Liver (tissue), 9 donors: Measurements from ENCODE around the gene SH3BGRL3. TPM values are rescaled to one million over a fixed set of nuclear protein-coding genes. Genes with fewer than 3 reads are reported as not detected.

Source experiments
- DNase-seq: peaks from one replicate; pipeline ENCODE4 v3.0.0-alpha.2; 2017; ENCODE audit warnings: low spot score
- H3K27ac ChIP-seq, 2 donors: one replicate each; pipeline ENCODE4 v1.7.0; 2013; ENCODE audit warnings: inconsistent platforms in 2 of 2, low read length in 2 of 2, control low read depth in 1 of 2, low read depth in 1 of 2, mild to moderate bottlenecking in 1 of 2
- H3K27me3 ChIP-seq, 4 donors: one replicate each; pipeline versions ENCODE4 v1.6.1 to v1.7.0; 2013; ENCODE audit warnings: low read length in 3 of 4, inconsistent platforms in 1 of 4, mild to moderate bottlenecking in 1 of 4, moderate library complexity in 1 of 4; ENCODE audit not compliant: control insufficient read depth in 4 of 4, insufficient read depth in 4 of 4
- H3K36me3 ChIP-seq, 4 donors: one replicate each; pipeline versions ENCODE4 v1.6.1 to v1.7.0; 2013; ENCODE audit warnings: low read length in 3 of 4, mild to moderate bottlenecking in 3 of 4, low read depth in 1 of 4, moderate library complexity in 1 of 4; ENCODE audit not compliant: control insufficient read depth in 4 of 4, insufficient read depth in 3 of 4
- H3K4me1 ChIP-seq, 4 donors: one replicate each; pipeline versions ENCODE4 v1.6.1 to v1.7.0; 2013; ENCODE audit warnings: low read length in 3 of 4, mild to moderate bottlenecking in 3 of 4, moderate library complexity in 1 of 4; ENCODE audit not compliant: control insufficient read depth in 4 of 4, insufficient read depth in 4 of 4
- H3K4me3 ChIP-seq, 3 donors: one replicate each; pipeline versions ENCODE4 v1.6.1 to v1.7.0; 2013; ENCODE audit warnings: low read length in 3 of 3, control low read depth in 1 of 3, low read depth in 1 of 3, mild to moderate bottlenecking in 1 of 3
- H3K9ac ChIP-seq, 2 donors: one replicate each; pipeline ENCODE4 v1.7.0; 2013; ENCODE audit warnings: low read length in 2 of 2, mild to moderate bottlenecking in 2 of 2, moderate library complexity in 2 of 2, control low read depth in 1 of 2, low read depth in 1 of 2
- H3K9me3 ChIP-seq, 4 donors: one replicate each; pipeline versions ENCODE4 v1.6.1 to v1.7.0; 2013; ENCODE audit warnings: low read length in 3 of 4; ENCODE audit not compliant: control insufficient read depth in 4 of 4
- ATF3 ChIP-seq: IDR thresholded peaks from 2 replicates; pipeline ENCODE4 v1.6.1; 2016; ENCODE audit warnings: antibody characterized with exemption
- CTCF ChIP-seq: fragments of 150-350 bp; IDR thresholded peaks from 2 replicates; pipeline ENCODE4 v1.5.1; 2017; ENCODE audit warnings: improper control_type of control experiment, low read depth, low read length; ENCODE audit not compliant: missing input control
- EGR1 ChIP-seq, 2 donors: IDR thresholded peaks; 2 replicates each; pipeline ENCODE4 v1.6.1; 2016 to 2018; ENCODE audit warnings: antibody characterized with exemption in 2 of 2, low read depth in 2 of 2
- FOXA1 ChIP-seq: IDR thresholded peaks from 2 replicates; pipeline ENCODE4 v1.6.1; 2016; ENCODE audit warnings: antibody characterized with exemption
- FOXA2 ChIP-seq: IDR thresholded peaks from 2 replicates; pipeline ENCODE4 v1.6.1; 2016; ENCODE audit warnings: antibody characterized with exemption
- HNF4G ChIP-seq: IDR thresholded peaks from 2 replicates; pipeline ENCODE4 v1.6.1; 2016; ENCODE audit warnings: antibody characterized with exemption
- MAX ChIP-seq: IDR thresholded peaks from 2 replicates; pipeline ENCODE4 v1.6.1; 2016; ENCODE audit warnings: antibody characterized with exemption
- NR2F2 ChIP-seq: IDR thresholded peaks from 2 replicates; pipeline ENCODE4 v1.6.1; 2016; ENCODE audit warnings: antibody characterized with exemption
- RAD21 ChIP-seq, 2 donors: IDR thresholded peaks; 2 replicates each; pipeline ENCODE4 v1.6.1; 2016; ENCODE audit warnings: antibody characterized with exemption in 2 of 2, mild to moderate bottlenecking in 2 of 2
- RXRA ChIP-seq, 2 donors: IDR thresholded peaks; 2 replicates each; pipeline ENCODE4 v1.6.1; 2017 to 2018; ENCODE audit warnings: antibody characterized with exemption in 2 of 2, mild to moderate bottlenecking in 1 of 2
- SP1 ChIP-seq: IDR thresholded peaks from 2 replicates; pipeline ENCODE4 v1.6.1; 2018; ENCODE audit warnings: antibody characterized with exemption, mild to moderate bottlenecking
- TAF1 ChIP-seq: conservative IDR thresholded peaks from 2 replicates; pipeline ENCODE4 v1.6.1; 2016; ENCODE audit warnings: antibody characterized with exemption, mild to moderate bottlenecking
- YY1 ChIP-seq: IDR thresholded peaks from 2 replicates; pipeline ENCODE4 v1.6.1; 2016; ENCODE audit warnings: antibody characterized with exemption, mild to moderate bottlenecking
- WGBS: extraction: QIAGEN DNeasy Blood & Tissue Kit; methylation state at CpG from one replicate; pipeline ENCODE4 v1.1.7; 2013; 5-methylcytosine and 5-hydroxymethylcytosine counted together
- polyA plus RNA-seq, 2 donors: library from polyadenylated mRNA; stranded (reverse) in 1 of 2; unstranded in 1 of 2; fragments of 200-250 nt in 1 of 2; fragments of >200 nt in 1 of 2; fragmentation: Nextera tagmentation in 1 of 2; extraction: Ambion mirVana in 1 of 2; gene quantifications; one replicate each; pipeline versions ENCODE4 v1.2.1 to v1.2.3, GENCODE V29; 2013 to 2015
- total RNA-seq, 2 donors: library from RNA; depleted of rRNA; stranded (reverse); fragments of >200 nt; gene quantifications; one replicate each; pipeline ENCODE4 v1.2.3, GENCODE V29; 2014
- TF ChIP-seq, protein P1 (sequence below): IDR thresholded peaks from 2 replicates; pipeline ENCODE4 v1.6.1; 2016; ENCODE audit warnings: antibody characterized with exemption, mild to moderate bottlenecking
- donor health status: healthy.
- donor health status: healthy.
- donor health status: healthy.
- donor health status: healthy.
- donor health status: healthy.

Gene SH3BGRL3
- total and polyA plus RNA-seq, 4 donors, result 4.5 to 93.2 (median 23.0) TPM

DNA sequence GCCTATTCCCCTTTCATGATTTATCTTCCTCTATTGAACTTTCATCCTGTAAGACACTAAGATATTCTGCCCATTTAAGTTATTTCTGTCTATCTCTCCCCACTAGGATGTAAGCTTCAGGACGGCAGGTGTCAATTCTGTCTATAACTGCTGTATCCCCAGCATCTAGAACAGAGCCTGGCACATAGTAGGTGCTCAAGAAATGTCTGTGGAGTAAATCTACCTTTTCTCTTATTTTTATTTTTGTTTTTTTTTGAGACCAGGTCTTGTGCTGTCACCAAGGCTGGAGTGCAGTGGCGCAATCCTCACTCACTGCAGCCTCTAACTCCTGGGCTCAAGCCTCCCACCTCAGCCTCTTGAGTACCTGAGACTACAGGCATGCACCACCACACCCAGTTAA, 43.5 kb downstream of the SH3BGRL3 start:
- Histone ChIP-seq H3K9ac (no peak overlapping the region), H3K9me3 (no peaks in the 10 kb centered on the region), H3K27ac (no peak overlapping the region), H3K36me3 (no peaks in the 10 kb centered on the region), H3K27me3 (no peaks in the 10 kb centered on the region), H3K4me1 (peaks cover 0 to 5% (median 0%) of the 10 kb centered on the region in 4 donors), H3K4me3 (no peak overlapping the region)
- no peak for TF ChIP-seq FOXA2
- DNase-seq, result no peak
- 96% methylated on average over 2 of the region's 2 CpGs for WGBS

GRCh38 chr1:26324550-26324949, 44.7 kb downstream of the SH3BGRL3 start:
- Histone ChIP-seq H3K27ac (no peak overlapping the region), H3K9me3 (no peaks in the 10 kb centered on the region), H3K36me3 (no peaks in the 10 kb centered on the region), H3K4me3 (no peak overlapping the region), H3K27me3 (no peaks in the 10 kb centered on the region), H3K9ac (no peak overlapping the region), H3K4me1 (peaks cover 0 to 5% (median 0%) of the 10 kb centered on the region in 4 donors)
- DNase-seq, result no peak
- 81% methylated on average over 3 of the region's 3 CpGs for WGBS
- TF ChIP-seq HNF4G (no peak), FOXA1 (no peak)

- no peak for DNase-seq
- no peak overlapping the region for H3K27ac ChIP-seq
- no peaks in the 10 kb centered on the region for H3K4me1 ChIP-seq
- TF ChIP-seq SP1, result no peak
- no peak for TF ChIP-seq TAF1
- TF ChIP-seq, protein P1, sequence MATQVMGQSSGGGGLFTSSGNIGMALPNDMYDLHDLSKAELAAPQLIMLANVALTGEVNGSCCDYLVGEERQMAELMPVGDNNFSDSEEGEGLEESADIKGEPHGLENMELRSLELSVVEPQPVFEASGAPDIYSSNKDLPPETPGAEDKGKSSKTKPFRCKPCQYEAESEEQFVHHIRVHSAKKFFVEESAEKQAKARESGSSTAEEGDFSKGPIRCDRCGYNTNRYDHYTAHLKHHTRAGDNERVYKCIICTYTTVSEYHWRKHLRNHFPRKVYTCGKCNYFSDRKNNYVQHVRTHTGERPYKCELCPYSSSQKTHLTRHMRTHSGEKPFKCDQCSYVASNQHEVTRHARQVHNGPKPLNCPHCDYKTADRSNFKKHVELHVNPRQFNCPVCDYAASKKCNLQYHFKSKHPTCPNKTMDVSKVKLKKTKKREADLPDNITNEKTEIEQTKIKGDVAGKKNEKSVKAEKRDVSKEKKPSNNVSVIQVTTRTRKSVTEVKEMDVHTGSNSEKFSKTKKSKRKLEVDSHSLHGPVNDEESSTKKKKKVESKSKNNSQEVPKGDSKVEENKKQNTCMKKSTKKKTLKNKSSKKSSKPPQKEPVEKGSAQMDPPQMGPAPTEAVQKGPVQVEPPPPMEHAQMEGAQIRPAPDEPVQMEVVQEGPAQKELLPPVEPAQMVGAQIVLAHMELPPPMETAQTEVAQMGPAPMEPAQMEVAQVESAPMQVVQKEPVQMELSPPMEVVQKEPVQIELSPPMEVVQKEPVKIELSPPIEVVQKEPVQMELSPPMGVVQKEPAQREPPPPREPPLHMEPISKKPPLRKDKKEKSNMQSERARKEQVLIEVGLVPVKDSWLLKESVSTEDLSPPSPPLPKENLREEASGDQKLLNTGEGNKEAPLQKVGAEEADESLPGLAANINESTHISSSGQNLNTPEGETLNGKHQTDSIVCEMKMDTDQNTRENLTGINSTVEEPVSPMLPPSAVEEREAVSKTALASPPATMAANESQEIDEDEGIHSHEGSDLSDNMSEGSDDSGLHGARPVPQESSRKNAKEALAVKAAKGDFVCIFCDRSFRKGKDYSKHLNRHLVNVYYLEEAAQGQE, result no peak
- TF ChIP-seq YY1, result no peak
- no peak for TF ChIP-seq NR2F2
- TF ChIP-seq MAX, result no peak
- TF ChIP-seq EGR1 (IDR thresholded peaks at IDR 0.05; ENCODE audit: low read depth in 2 of 2), result no peak
- TF ChIP-seq ATF3, result no peak
- no peak for TF ChIP-seq HNF4G
- TF ChIP-seq RXRA (IDR thresholded peaks at IDR 0.05), result no peak
- no peak for TF ChIP-seq RAD21 (IDR thresholded peaks at IDR 0.05)
- no peak for TF ChIP-seq CTCF
- H3K9ac ChIP-seq, result no peak overlapping the region
- no peak overlapping the region for H3K4me3 ChIP-seq
- no peaks in the 10 kb centered on the region for H3K9me3 ChIP-seq
- no peaks in the 10 kb centered on the region for H3K27me3 ChIP-seq
- WGBS, result 91% methylated on average over 8 of the region's 8 CpGs
- no peaks in the 10 kb centered on the region for H3K36me3 ChIP-seq
Observed at GRCh38 chr1:26327956-26328362, 48.1 kb downstream of the SH3BGRL3 start.
